ENCODE measurements around the gene CPN2.

CPN2 gene

GRCh38 chr3:194292331-194292730, 58.8 kb downstream of the CPN2 start:
- DNase-seq = no peak
